Measurements from ENCODE around the gene SERP1. TPM values are rescaled to one million over a fixed set of nuclear protein-coding genes. Genes with fewer than 3 reads are reported as not detected.
"Not testable (repeated sequence)": the region's sequence is repeated elsewhere in the genome, so short reads cannot be mapped to it uniquely, and the experiment has no call there.

SERP1 gene
- polyA plus RNA-seq, 4 donors: 131 to 141 (median 140) TPM

DNA sequence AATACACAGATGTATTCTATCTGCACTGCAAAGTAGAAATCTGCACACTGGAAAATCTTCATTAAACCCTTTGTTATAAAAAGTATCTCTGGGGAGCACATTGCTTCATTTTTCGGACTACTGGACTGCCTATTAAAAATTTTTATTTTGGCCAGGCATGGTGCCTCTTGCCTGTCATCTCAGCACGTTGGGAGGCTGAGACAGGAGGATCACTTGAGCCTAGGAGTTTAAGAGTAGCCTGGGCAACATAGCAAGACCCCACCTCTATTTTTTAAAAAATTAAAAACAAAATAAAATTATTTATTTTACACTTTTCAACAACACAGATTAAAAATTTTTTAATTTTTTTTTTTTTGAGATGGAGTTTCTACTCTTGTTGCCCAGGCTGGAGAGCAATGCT is 6.0 kb downstream of the SERP1 start:
- DNase-seq (ENCODE audit: low read depth in 4 of 4, low spot score in 3 of 4): no peak

- no peak for DNase-seq (ENCODE audit: low read depth in 4 of 4, low spot score in 3 of 4)
These were observed 7.7 kb downstream of the SERP1 start for GRCh38 chr3:150538324-150539208.

DNA sequence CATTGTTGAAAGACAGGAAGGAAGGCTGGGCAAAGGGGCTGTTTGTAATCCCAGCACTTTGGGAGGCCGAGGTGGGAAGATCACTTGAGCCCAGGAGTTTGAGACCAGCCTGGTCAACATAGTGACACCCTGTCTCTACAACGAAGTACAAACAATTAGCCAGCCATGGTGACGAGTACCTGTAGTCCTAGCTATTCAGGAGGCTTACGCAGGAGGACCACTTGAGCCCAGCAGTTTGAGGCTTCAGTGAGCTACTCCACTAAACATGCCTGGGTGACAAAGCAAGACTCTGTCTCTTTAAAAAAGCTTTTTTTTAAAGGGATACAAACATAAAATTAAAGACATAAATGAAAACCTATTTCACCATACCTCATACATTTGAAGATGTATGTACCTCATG is 11.1 kb downstream of the SERP1 start:
- DNase-seq (ENCODE audit: low read depth in 4 of 4, low spot score in 3 of 4): no peak

DNA sequence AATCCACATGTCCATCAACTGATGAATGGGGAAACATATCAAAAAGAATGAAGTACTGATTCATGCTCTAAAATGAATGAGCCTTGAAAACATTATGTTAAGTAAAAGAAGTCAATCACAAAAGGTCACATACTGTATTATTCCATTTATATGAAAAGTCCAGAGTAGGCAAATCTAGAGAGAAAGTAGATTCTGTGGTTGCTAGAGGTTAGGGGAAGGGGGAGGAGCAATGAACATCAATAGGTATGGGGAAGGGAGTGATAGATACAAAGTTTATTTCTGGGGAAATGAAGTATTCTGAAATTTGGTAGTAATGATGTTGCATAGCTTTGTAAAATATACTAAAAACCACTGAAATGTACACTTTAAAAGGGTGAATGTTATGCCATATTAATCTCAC is 14.5 kb downstream of the SERP1 start:
- no peak for DNase-seq (ENCODE audit: low read depth in 4 of 4, low spot score in 3 of 4)

GRCh38 chr3:150528354-150528797 is 17.9 kb downstream of the SERP1 start:
- DNase-seq (ENCODE audit: low read depth in 4 of 4, low spot score in 3 of 4): no peak

DNA sequence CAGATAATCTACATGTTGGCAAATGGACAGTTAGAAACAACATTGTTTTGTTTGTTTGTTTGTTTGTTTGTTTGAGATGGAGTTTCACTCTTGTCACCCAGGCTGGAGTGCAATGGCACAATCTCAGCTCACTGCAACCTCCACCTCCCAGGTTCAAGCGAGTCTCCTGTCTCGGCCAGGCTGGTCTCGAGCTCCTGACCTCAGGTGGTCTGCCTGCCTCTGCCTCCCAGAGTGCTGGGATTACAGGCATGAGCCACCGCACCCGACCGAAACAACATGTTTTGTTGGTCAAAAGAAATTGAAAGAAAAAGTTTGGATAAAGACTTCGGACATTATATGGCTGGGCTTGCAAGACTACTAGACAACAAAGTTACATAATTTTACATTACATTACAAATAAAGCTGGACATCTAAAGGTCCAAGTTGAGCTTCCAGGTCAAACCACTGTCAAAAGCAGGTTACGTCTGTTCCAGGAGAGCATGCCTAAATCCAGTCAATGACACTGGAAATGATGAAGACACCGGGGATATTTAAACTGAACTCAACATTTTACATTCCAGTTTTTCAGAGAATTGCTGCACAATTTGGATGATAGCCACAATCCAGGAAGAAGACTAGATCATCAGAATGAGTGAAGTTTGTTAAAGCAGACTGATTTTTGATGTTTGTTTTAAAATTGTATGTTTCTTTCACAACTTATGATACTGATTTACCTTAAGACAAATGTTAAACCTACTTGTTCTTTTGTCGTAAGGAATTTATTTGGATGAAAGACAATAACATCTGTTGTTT is 18.6 kb downstream of the SERP1 start:
- DNase-seq (ENCODE audit: low read depth in 4 of 4, low spot score in 3 of 4): no peak

GRCh38 chr3:150523538-150523937 is 22.8 kb downstream of the SERP1 start:
- DNase-seq (ENCODE audit: low read depth in 4 of 4, low spot score in 3 of 4): no peak

DNA sequence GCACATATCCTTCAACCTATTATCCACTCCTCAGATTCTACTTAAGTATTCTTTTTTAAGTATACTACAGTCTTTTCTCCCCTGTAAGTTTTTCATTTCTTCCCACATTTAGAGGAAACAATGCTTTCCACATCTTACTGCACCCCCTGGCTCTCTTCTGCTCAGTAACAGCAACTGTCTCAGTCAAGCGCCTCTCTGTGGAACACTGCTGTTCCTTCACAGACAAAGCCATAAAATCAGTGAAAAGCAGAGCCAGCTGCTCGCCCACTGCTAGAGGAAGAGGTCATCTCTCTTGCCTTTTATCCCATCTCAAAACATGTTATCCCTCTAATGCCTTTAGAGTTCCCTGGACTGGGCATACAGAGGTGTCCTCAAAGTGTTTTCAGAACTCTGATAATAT is 24.8 kb downstream of the SERP1 start:
- no peak for DNase-seq (ENCODE audit: low read depth in 4 of 4, low spot score in 3 of 4)

- no peak for DNase-seq (ENCODE audit: low read depth in 4 of 4, low spot score in 3 of 4)
These were observed 25.9 kb downstream of the SERP1 start for GRCh38 chr3:150520408-150520807.

DNA sequence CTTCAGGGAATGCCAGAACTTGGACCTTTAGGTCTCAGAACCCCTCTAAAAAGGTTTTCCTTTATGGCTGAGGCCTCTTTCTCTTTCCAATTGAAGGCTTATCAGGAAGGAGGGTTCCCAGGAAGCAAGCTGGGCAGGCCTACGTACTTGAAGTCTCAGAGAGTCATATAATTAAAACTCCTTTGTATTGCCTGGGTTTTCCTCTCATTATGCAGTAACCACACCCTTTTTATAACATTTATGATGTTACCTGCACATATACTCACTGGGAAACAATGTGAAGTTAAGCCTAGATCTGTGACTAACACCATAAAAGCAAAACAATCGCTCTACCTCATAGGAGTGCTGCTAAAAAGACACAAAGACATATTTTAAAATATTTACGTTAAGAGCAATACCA is 27.3 kb downstream of the SERP1 start:
- DNase-seq (ENCODE audit: low read depth in 4 of 4, low spot score in 3 of 4): no peak

DNA sequence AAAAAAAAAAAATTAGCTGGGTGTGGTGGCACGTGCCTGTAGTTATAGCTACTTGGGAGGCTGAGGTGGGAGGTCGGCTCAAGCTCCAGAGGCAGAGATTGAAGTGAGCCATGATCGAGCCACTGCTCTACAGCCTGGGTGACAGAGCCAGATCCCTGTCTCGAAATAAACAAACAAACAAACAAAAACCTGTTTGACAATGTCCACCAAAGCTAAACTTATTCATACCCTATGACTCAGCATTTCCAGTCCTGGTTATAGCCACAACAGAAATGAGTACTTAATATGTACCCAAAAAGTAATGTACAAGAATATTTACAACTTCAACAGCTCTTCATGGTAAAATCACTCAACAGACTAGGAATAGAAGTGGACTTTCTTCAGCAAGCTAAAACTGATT is 31.1 kb downstream of the SERP1 start:
- DNase-seq (ENCODE audit: low read depth in 4 of 4, low spot score in 3 of 4): no peak

DNA sequence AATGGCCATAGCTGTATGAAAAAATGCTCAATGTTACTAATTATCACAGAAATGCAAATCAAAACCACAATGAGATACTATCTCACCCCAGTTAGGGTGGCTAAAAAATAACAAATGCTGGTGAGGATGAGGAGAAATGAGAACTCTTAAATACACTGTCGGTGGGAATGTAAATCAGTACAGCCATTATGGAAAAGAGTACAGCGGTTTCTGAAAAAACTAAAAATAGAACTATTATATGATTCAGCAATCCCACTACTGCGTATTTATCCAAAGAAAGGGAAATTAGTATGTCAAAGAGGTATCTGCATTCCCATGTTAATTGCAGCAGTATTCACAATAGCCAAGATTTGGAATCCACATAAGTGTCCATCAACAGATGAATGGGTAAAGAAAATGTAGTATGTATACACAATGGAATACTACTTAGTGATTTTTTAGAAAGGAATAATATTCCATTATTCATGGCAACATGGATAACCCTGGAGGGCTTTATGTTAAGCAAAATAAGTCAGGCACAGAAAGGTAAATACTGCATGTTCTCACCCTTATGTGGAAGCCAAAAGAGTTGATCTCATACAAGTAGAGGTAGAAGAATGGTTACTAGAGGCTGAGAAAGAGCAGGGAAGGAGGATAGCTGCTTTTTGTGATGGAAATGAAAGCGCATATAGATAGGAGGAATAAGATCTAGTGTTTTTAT is 35.0 kb downstream of the SERP1 start:
- no peak for DNase-seq (ENCODE audit: low read depth in 4 of 4, low spot score in 3 of 4)

DNA sequence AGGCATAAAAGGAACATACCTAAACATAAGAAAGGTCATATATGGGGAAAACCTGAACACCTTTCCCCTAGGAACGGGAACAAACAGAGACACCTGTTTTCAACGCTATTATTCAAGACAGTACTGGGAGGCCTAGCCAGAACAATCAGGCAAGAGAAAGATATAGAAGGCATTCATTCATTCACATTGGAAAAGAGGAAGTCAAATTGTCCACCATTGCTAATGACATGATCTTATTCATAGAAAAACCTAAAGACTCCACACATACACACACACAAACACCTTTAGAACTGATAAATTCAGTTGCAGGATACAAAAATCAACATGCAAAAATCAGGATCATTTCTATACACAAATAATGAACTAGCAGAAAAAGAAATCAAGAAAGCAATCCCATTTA is 36.5 kb downstream of the SERP1 start:
- no peak for DNase-seq (ENCODE audit: low read depth in 4 of 4, low spot score in 3 of 4)

DNA sequence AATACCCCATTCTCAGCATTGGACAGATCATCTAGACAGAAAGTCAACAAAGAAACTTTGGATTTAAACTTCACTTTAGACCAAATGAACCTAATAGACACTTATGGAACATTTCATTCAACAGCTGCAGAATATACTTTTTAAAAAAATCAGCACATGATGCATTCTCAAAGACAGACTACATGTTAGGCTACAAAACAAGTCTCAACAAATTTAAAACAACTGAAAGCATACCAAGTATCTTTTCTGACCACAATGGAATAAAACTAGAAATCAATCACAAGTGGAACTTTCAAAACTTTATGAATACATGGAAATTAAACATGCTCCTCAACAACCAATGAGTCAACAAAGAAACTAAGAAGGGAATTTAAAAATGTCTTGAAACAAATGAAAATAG is 37.9 kb downstream of the SERP1 start:
- no peak for DNase-seq (ENCODE audit: low read depth in 4 of 4, low spot score in 3 of 4)

GRCh38 chr3:150504483-150504882 is 41.8 kb downstream of the SERP1 start:
- DNase-seq (ENCODE audit: low read depth in 4 of 4, low spot score in 3 of 4): no peak

GRCh38 chr3:150503402-150504099 is 42.7 kb downstream of the SERP1 start:
- DNase-seq (ENCODE audit: low read depth in 4 of 4, low spot score in 3 of 4): no peak

GRCh38 chr3:150500960-150501359 is 45.3 kb downstream of the SERP1 start:
- not testable (repeated sequence) for DNase-seq (ENCODE audit: low read depth in 4 of 4, low spot score in 3 of 4)

- no peak for DNase-seq (ENCODE audit: low read depth in 4 of 4, low spot score in 3 of 4)
These were observed 48.3 kb downstream of the SERP1 start for GRCh38 chr3:150497956-150498355.

DNA sequence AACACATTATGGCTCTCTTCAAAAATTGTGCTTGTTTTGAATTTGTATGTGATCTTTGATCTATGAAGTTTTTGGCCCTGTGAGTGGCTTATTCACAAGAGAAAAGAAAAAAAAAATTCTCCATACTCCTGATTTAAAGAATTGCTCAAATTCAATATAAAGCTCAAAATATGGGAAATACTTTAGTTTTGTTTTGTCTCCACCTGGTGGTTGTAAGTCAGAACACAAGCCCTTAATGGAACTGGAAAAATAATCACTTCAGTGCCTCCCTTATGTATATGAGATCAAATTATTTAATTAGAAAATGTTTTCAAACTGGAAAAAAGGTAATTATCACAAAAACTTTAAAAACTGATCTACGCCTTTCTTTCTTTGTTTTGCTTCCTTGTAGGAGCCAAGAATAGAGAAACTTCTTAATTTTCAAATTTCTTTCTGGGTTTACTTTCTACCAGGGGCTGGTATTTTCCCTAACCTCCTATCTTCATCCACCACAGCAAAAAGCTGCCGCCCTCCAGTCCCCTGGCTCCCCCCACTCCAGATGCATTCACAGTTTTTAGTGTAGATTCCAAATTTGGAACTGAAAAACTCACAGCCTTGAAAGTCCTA is 50.6 kb downstream of the SERP1 start:
- DNase-seq (ENCODE audit: low read depth in 4 of 4, low spot score in 3 of 4): peak; percentile 18 to 44 (median 42)

GRCh38 chr3:150495149-150495548 is 51.1 kb downstream of the SERP1 start:
- DNase-seq (ENCODE audit: low read depth in 4 of 4, low spot score in 3 of 4): no peak
